ENCODE data around the gene MRPS21. TPM values are rescaled to one million over a fixed set of nuclear protein-coding genes. Genes with fewer than 3 reads are reported as not detected.
"Not testable (repeated sequence)": the region's sequence is repeated elsewhere in the genome, so short reads cannot be mapped to it uniquely, and the experiment has no call there.

The MRPS21 gene
- polyA plus RNA-seq, 1 experiment: 30.5 TPM

DNA sequence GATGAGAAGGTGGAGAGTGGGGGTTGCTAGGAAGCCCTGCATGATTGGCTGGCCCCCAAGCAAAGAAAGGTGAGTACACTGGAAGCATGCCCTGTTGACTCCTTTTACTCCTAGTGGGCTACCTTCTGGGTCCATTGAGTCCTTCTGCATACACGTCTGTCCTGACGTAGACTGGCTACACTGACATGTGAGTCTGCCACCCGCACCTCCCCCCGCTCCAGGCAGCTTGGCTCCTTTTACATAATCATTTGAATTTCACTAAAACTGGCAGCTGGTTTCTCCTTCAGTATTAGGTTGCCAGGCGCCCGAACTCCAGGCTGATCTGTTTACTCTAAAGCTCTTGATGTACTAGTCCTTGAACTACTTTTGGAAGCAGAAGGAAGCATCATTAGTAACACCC, 8.7 kb downstream of the MRPS21 start:
- peaks cover 8% of the 10 kb centered on the region for H3K36me3 ChIP-seq (ENCODE audit: control insufficient read depth, insufficient read depth, low read length)
- ChIA-PET CTCF (no interaction called here), POLR2A (no interaction called here)
- H3K27me3 ChIP-seq (ENCODE audit: control insufficient read depth, insufficient read depth, low read length): no peaks in the 10 kb centered on the region
- no peak for TF ChIP-seq CTCF (IDR thresholded peaks at IDR 0.05; ENCODE audit: insufficient read depth, low read depth, low read length)
- H3K4me3 ChIP-seq (ENCODE audit: low read depth, low read length): no peak overlapping the region
- no peak for DNase-seq (ENCODE audit: low read depth)

DNA sequence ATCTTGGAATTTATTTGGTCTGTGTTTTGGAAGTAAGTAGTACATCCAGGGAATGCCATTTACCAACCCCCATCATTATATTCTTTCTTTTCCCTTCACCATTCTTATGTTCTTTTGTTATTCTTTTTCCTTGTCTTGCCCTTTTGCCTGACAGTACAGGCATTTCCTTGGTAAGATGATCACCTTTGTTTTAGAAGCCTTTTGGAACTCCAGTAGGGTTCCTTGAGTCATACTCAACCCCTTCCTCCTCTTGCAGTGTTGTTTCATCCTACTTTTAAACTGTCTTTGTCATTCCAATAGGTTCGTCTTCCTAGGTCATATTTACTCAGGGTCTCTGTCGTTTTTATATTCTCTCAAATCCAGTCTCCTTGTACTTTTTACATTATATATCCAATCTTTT, 9.2 kb downstream of the MRPS21 start:
- Histone ChIP-seq H3K4me3 (ENCODE audit: low read depth, low read length) (no peak overlapping the region), H3K36me3 (ENCODE audit: control insufficient read depth, insufficient read depth, low read length) (peaks cover 8% of the 10 kb centered on the region), H3K27me3 (ENCODE audit: control insufficient read depth, insufficient read depth, low read length) (no peaks in the 10 kb centered on the region)
- no peak for TF ChIP-seq CTCF (IDR thresholded peaks at IDR 0.05; ENCODE audit: insufficient read depth, low read depth, low read length)
- CTCF ChIA-PET: no interaction called here
- DNase-seq (ENCODE audit: low read depth): no peak
- POLR2A ChIA-PET: no interaction called here

GRCh38 chr1:150308585-150308984, 14.9 kb downstream of the MRPS21 start:
- POLR2A ChIA-PET; DNase-seq (ENCODE audit: low read depth); CTCF ChIA-PET: not testable (repeated sequence)

DNA sequence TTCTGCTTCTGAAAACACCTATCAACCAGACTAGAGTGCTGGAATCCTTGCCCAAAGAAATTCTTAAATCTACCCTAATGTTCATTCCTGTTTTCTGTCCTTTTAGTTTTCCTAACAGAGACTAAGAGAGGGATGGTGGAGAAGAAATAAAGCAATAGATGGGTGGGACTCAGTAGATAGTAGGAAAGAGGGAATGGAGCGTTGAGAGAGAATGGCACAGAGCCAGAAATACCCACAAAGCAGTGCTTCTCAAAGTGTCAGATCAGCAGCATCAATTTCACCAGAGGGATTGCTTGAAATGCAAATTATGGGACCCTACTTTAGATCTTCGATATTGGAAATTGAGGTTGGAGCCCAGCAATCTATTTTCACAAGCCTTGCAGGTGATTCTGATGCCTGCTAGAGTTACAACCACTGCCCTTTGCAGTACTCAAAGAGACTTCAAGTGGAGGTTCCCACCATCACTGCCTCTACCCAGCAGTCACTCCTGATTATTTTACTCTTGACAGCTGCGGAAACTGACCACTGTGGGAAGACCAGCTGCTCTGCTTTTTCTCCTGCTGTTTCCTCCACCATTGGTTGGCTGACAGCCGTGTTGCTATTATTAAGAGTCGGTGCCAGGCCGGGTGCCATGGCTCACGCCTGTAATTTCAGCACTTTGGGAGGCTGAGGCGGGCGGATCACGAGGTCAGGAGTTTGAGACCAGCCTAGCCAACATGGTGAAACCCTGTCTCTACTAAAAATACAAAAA, 16.3 kb downstream of the MRPS21 start:
- DNase-seq (ENCODE audit: low read depth): no peak
- TF ChIP-seq CTCF (IDR thresholded peaks at IDR 0.05; ENCODE audit: insufficient read depth, low read depth, low read length): no peak
- H3K36me3 ChIP-seq (ENCODE audit: control insufficient read depth, insufficient read depth, low read length): no peaks in the 10 kb centered on the region; the same call in 1 of the 2 replicates
- CTCF ChIA-PET: no interaction called here
- no peak overlapping the region for H3K4me3 ChIP-seq (ENCODE audit: low read depth, low read length)
- H3K27me3 ChIP-seq (ENCODE audit: control insufficient read depth, insufficient read depth, low read length): no peaks in the 10 kb centered on the region
- POLR2A ChIA-PET: interaction anchor here (0.6 kb wide), 1 partner anchor 37 kb away, joined by 4 read pairs; no protein-coding TSS in a partner anchor

More at GRCh38 chr1:150308585-150308984, 14.9 kb downstream of the MRPS21 start:
- H3K27me3 ChIP-seq (ENCODE audit: control insufficient read depth, insufficient read depth, low read length); H3K36me3 ChIP-seq (ENCODE audit: control insufficient read depth, insufficient read depth, low read length); H3K4me3 ChIP-seq (ENCODE audit: low read depth, low read length): not testable (repeated sequence)

DNA sequence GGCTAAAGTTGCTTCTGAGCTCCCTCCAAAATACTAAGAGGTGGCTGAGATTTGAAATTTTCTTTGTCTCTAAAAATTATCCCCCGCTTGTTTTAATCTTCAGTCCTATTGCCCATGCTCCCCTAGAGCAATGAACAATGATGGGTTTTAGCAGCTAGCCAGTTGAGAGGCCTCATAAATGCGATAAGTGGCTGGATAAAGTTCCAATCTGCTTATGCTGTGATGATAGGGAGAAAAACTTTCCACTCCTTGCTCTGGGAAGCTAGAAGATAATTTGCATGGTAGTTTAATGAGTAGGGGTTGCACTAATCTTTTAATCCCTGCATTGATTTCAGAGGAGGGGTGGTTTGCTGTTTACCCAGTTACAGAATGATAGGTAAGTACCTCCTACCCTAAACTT, 18.1 kb downstream of the MRPS21 start:
- POLR2A ChIA-PET: no interaction called here
- Histone ChIP-seq H3K4me3 (ENCODE audit: low read depth, low read length) (no peak overlapping the region), H3K36me3 (ENCODE audit: control insufficient read depth, insufficient read depth, low read length) (no peaks in the 10 kb centered on the region; the same call in 1 of the 2 replicates), H3K27me3 (ENCODE audit: control insufficient read depth, insufficient read depth, low read length) (no peaks in the 10 kb centered on the region)
- TF ChIP-seq CTCF (IDR thresholded peaks at IDR 0.05; ENCODE audit: insufficient read depth, low read depth, low read length): no peak
- DNase-seq (ENCODE audit: low read depth): no peak
- CTCF ChIA-PET: interaction anchor here (0.6 kb wide), 1 partner anchor 713 kb away, joined by 3 read pairs; no protein-coding TSS in a partner anchor

DNA sequence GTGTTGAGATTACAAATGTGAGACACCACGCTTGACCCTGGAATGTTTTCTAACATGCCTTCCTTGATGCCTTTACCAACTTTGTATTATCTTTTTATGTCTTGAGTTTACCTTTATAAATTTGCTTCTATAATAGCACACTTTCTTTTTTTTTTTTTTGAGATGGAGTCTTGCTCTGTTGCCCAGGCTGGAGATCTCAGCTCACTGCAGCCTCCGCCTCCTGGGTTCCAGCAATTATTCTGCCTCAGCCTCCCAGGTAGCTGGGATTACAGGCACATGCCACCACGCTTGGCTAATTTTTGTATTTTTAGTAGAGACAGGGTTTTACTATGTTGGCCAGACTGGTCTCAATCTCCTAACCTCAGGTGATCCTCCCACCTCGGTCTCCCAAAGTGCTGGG, 21.0 kb downstream of the MRPS21 start:
- POLR2A ChIA-PET: interaction anchor here (0.8 kb wide), 1 partner anchor 16 kb away, joined by 4 read pairs; no protein-coding TSS in a partner anchor
- H3K36me3 ChIP-seq (ENCODE audit: control insufficient read depth, insufficient read depth, low read length); DNase-seq (ENCODE audit: low read depth); CTCF ChIA-PET; H3K4me3 ChIP-seq (ENCODE audit: low read depth, low read length); H3K27me3 ChIP-seq (ENCODE audit: control insufficient read depth, insufficient read depth, low read length): not testable (repeated sequence)

Data from BJ (cell line).